Measurements from ENCODE around the gene NKX6-1.
A peak's percentile ranks its signal among the peaks of the same experiment; 100 is the strongest.

The NKX6-1 gene

GRCh38 chr4:84495118-84495793 is 3.8 kb downstream of the NKX6-1 start:
- peaks cover 9% of the 10 kb centered on the region for H3K4me1 ChIP-seq (ENCODE audit: insufficient read depth, low read length)
- H3K9me3 ChIP-seq (ENCODE audit: control insufficient read depth, insufficient read depth, low read length): no peaks in the 10 kb centered on the region
- H3K9ac ChIP-seq (ENCODE audit: low read depth, low read length): peak overlapping the region; percentile 19; the same call in 1 of the 2 replicates

GRCh38 chr4:84494531-84494930 is 4.6 kb downstream of the NKX6-1 start:
- Histone ChIP-seq H3K9ac (ENCODE audit: low read depth, low read length) (no peak overlapping the region), H3K9me3 (ENCODE audit: control insufficient read depth, insufficient read depth, low read length) (no peaks in the 10 kb centered on the region), H3K36me3 (ENCODE audit: insufficient read depth, low read length) (no peaks in the 10 kb centered on the region), H3K4me1 (ENCODE audit: insufficient read depth, low read length) (peaks cover 9% of the 10 kb centered on the region)

More at GRCh38 chr4:84495118-84495793, 3.8 kb downstream of the NKX6-1 start:
- H3K36me3 ChIP-seq (ENCODE audit: insufficient read depth, low read length): no peaks in the 10 kb centered on the region

- Histone ChIP-seq H3K9ac (ENCODE audit: low read depth, low read length) (no peak overlapping the region), H3K4me1 (ENCODE audit: insufficient read depth, low read length) (peaks cover 9% of the 10 kb centered on the region), H3K9me3 (ENCODE audit: control insufficient read depth, insufficient read depth, low read length) (no peaks in the 10 kb centered on the region), H3K36me3 (ENCODE audit: insufficient read depth, low read length) (no peaks in the 10 kb centered on the region)
Observed at GRCh38 chr4:84494076-84494475, 5.0 kb downstream of the NKX6-1 start.

- Histone ChIP-seq H3K9ac (ENCODE audit: low read depth, low read length) (peak overlapping the region; percentile 49; the same call in 1 of the 2 replicates), H3K4me1 (ENCODE audit: insufficient read depth, low read length) (peaks cover 9% of the 10 kb centered on the region), H3K9me3 (ENCODE audit: control insufficient read depth, insufficient read depth, low read length) (no peaks in the 10 kb centered on the region), H3K36me3 (ENCODE audit: insufficient read depth, low read length) (no peaks in the 10 kb centered on the region)
Observed at GRCh38 chr4:84493092-84493850, 5.8 kb downstream of the NKX6-1 start.

DNA sequence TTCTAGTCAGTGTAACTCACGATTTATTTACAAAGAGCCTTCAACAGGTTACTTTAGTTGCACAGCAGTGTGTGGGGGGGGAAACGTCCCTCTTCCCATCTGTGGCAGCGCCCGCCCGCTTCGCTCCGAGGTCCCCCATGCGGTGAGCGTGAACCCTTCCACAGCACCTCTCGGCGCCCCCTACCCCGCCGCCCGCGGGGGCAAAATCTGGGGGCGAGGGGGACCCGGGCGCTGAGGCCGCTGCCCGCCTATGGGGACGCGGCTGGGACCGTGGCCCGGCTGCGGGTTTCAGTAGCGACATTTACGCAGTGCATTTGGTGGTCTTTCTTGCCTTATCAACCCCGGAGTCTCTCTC is 6.4 kb downstream of the NKX6-1 start:
- Histone ChIP-seq H3K36me3 (ENCODE audit: insufficient read depth, low read length) (no peaks in the 10 kb centered on the region), H3K9me3 (ENCODE audit: control insufficient read depth, insufficient read depth, low read length) (no peaks in the 10 kb centered on the region), H3K4me1 (ENCODE audit: insufficient read depth, low read length) (peaks cover 9% of the 10 kb centered on the region), H3K9ac (ENCODE audit: low read depth, low read length) (peak overlapping the region; percentile 49; the same call in 1 of the 2 replicates)

GRCh38 chr4:84492290-84492689 is 6.8 kb downstream of the NKX6-1 start:
- no peaks in the 10 kb centered on the region for H3K9me3 ChIP-seq (ENCODE audit: control insufficient read depth, insufficient read depth, low read length)
- peaks cover 8% of the 10 kb centered on the region for H3K4me1 ChIP-seq (ENCODE audit: insufficient read depth, low read length)
- no peaks in the 10 kb centered on the region for H3K36me3 ChIP-seq (ENCODE audit: insufficient read depth, low read length)
- no peak overlapping the region; the same call in 1 of the 2 replicates for H3K9ac ChIP-seq (ENCODE audit: low read depth, low read length)

GRCh38 chr4:84491481-84491880 is 7.6 kb downstream of the NKX6-1 start:
- Histone ChIP-seq H3K4me1 (ENCODE audit: insufficient read depth, low read length) (peaks cover 4% of the 10 kb centered on the region), H3K9me3 (ENCODE audit: control insufficient read depth, insufficient read depth, low read length) (no peaks in the 10 kb centered on the region)

GRCh38 chr4:84490663-84491062 is 8.4 kb downstream of the NKX6-1 start:
- no peaks in the 10 kb centered on the region for H3K9me3 ChIP-seq (ENCODE audit: control insufficient read depth, insufficient read depth, low read length)
- no peak overlapping the region for H3K9ac ChIP-seq (ENCODE audit: low read depth, low read length)

More at GRCh38 chr4:84491481-84491880, 7.6 kb downstream of the NKX6-1 start:
- no peak overlapping the region for H3K9ac ChIP-seq (ENCODE audit: low read depth, low read length)
- H3K36me3 ChIP-seq (ENCODE audit: insufficient read depth, low read length): no peaks in the 10 kb centered on the region

GRCh38 chr4:84484236-84484635 is 14.9 kb downstream of the NKX6-1 start:
- no peak overlapping the region for H3K9ac ChIP-seq (ENCODE audit: low read depth, low read length)
- no peaks in the 10 kb centered on the region for H3K9me3 ChIP-seq (ENCODE audit: control insufficient read depth, insufficient read depth, low read length)
- peaks cover 6% of the 10 kb centered on the region; the same call in 1 of the 2 replicates for H3K4me1 ChIP-seq (ENCODE audit: insufficient read depth, low read length)
- H3K36me3 ChIP-seq (ENCODE audit: insufficient read depth, low read length): no peaks in the 10 kb centered on the region

More at GRCh38 chr4:84490663-84491062, 8.4 kb downstream of the NKX6-1 start:
- peaks cover 4% of the 10 kb centered on the region for H3K4me1 ChIP-seq (ENCODE audit: insufficient read depth, low read length)
- H3K36me3 ChIP-seq (ENCODE audit: insufficient read depth, low read length): no peaks in the 10 kb centered on the region

DNA sequence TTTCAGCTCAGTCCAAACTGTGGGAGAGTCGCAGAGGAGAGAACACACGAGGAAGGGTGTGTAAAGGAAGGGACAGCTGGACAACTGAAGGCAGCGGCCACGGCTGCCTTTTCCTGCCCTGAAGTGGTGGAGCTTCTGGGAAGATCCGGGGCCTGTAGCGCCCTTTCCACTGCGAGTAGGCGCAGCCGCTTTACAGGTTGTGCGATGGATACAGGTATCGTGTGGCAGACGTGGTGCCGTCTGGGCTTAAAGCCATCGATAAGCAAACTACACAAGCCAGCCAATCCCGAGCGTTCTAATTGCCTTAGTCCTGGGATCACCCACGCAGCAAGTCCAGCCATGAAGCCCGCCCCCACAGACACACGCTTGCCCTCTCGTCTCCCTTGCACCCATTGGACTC is 15.4 kb downstream of the NKX6-1 start:
- no peaks in the 10 kb centered on the region for H3K36me3 ChIP-seq (ENCODE audit: insufficient read depth, low read length)
- H3K9me3 ChIP-seq (ENCODE audit: control insufficient read depth, insufficient read depth, low read length): no peaks in the 10 kb centered on the region
- peaks cover 6% of the 10 kb centered on the region; the same call in 1 of the 2 replicates for H3K4me1 ChIP-seq (ENCODE audit: insufficient read depth, low read length)
- no peak overlapping the region for H3K9ac ChIP-seq (ENCODE audit: low read depth, low read length)

DNA sequence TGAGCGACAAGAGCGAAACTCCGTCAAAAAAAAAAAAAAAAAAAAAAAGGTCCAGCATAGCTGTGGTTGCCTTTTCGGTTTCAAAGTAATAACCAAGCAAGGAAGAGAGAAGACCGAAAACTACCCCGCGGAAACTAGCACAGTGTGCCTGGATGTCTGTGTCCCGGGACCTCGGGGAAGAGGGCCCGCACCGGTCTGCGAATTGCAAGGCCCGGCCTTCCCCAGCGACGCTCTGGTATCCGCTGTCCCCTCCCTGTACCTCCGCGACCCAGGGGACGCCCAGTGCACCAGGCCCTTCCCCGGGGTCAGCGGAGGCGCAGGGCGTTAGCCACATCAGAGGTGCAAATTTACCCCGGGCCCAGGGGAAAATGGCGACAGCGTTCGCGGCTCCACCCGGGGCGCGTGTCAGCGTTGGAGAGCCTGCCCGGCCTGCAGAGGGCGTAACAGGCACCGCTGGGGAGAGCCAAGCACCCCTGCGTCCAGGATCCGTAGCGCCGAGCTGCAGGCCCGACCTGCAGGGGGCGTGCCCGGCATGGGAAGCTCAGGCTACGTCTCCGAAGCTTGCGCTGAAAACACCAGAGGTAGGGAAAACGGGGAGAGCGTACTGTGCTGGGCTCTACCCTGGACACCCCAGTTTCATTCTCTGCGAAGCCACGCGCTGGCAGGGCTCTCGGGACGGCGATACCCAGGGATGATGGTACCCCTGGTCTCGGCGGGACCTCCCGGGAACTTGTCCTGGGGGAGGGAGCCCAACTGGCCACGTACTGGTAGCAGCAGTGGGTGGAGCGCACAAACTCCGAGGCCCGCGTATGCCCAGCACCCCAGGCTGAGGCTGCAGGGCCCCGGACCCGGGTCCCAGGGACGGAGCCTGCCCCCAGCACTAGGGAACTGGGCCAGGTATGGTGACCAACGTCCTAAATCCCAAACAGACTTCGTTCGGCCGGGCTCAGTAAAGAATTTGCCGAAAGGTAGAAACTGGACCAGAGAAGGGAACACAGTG is 16.2 kb downstream of the NKX6-1 start:
- H3K36me3 ChIP-seq (ENCODE audit: insufficient read depth, low read length): no peaks in the 10 kb centered on the region
- H3K4me1 ChIP-seq (ENCODE audit: insufficient read depth, low read length): peaks cover 6% of the 10 kb centered on the region; the same call in 1 of the 2 replicates
- no peaks in the 10 kb centered on the region for H3K9me3 ChIP-seq (ENCODE audit: control insufficient read depth, insufficient read depth, low read length)
- peak overlapping the region; percentile 29; the same call in 1 of the 2 replicates for H3K9ac ChIP-seq (ENCODE audit: low read depth, low read length)

DNA sequence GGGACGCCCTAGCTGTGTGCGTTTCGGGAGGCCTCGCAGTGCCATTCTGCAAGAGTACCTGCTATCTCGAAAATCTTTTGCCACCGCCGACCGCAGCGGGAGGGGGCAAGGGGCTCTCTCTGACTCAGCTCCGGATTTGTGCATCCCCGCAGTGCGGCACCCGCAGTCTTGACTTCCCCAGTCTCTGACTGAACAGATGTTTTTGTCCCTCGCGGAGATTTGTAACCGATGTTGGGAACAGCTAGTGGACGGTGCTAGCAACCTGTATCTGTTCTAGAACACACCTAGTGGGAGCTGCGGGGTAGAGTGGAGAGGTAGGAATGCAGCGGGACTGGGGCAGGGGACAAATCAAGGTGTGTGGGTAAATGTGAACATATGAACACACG is 17.2 kb downstream of the NKX6-1 start:
- H3K9ac ChIP-seq (ENCODE audit: low read depth, low read length): peak overlapping the region; percentile 16; the same call in 1 of the 2 replicates
- no peaks in the 10 kb centered on the region for H3K9me3 ChIP-seq (ENCODE audit: control insufficient read depth, insufficient read depth, low read length)
- no peaks in the 10 kb centered on the region for H3K36me3 ChIP-seq (ENCODE audit: insufficient read depth, low read length)
- H3K4me1 ChIP-seq (ENCODE audit: insufficient read depth, low read length): peaks cover 6% of the 10 kb centered on the region; the same call in 1 of the 2 replicates

DNA sequence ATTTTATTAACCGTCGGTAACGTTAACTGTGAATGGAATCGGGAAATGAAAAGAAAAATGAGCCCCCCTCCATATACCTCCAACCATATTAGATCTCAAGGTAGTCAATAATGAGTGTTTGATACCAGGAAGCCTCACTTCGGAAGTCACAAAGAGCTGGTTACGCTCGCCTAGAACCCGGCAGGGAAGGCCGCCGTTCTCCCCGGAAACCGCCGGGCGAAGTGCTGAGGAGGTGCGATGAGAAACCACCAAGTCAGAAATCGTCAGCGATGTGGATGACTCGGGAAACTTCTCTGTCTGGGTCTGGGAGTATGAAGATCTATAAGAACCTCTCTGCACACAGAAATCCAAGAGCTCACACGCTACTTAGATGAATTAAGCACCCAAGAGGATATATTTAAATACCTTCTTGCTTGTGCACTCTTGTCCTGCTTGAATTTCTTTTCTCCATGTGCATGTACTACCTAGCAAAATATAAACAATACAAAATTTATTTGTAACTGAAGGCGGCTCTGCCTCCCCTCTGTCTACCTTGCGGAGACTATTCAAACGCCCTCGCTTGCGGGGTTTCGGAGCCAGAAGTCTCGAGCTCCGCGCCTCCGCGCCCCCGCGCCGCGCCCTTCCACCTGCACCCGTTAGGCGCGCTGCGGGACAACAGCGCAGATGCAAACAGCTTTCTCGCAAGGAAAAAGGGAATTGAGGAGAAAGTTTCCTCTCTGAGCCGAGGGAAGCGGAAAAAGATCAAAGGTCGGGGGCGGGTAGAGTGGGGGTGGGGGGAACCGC is 17.8 kb downstream of the NKX6-1 start:
- Histone ChIP-seq H3K9ac (ENCODE audit: low read depth, low read length) (peak overlapping the region; percentile 23; the same call in 1 of the 2 replicates), H3K4me1 (ENCODE audit: insufficient read depth, low read length) (peaks cover 6% of the 10 kb centered on the region; the same call in 1 of the 2 replicates), H3K36me3 (ENCODE audit: insufficient read depth, low read length) (no peaks in the 10 kb centered on the region), H3K9me3 (ENCODE audit: control insufficient read depth, insufficient read depth, low read length) (no peaks in the 10 kb centered on the region)

Measured in ES-I3 (cell line).